Stimulated activated CD8-positive, alpha-beta memory T cell treated with anti-CD3 and anti-CD28 coated beads, Interleukin-4, amount 100 ng/mL, for 48 hours (primary cell): ENCODE measurements around the gene CEACAM16.
"Not testable (repeated sequence)": the region's sequence is repeated elsewhere in the genome, so short reads cannot be mapped to it uniquely, and the experiment has no call there.

Experiments
- DNase-seq: peaks from one replicate; pipeline ENCODE4 v3.0.0-alpha.2; 2020

CEACAM16 gene

GRCh38 chr19:44677019-44677811, 21.7 kb upstream of the CEACAM16 start:
- DNase-seq, result no peak

- no peak for DNase-seq
These were observed 18.4 kb upstream of the CEACAM16 start for GRCh38 chr19:44680536-44680935.

GRCh38 chr19:44681992-44682790, 16.8 kb upstream of the CEACAM16 start:
- DNase-seq, result no peak

- DNase-seq, result no peak
These were observed 16.1 kb upstream of the CEACAM16 start for GRCh38 chr19:44682807-44683206.

DNA sequence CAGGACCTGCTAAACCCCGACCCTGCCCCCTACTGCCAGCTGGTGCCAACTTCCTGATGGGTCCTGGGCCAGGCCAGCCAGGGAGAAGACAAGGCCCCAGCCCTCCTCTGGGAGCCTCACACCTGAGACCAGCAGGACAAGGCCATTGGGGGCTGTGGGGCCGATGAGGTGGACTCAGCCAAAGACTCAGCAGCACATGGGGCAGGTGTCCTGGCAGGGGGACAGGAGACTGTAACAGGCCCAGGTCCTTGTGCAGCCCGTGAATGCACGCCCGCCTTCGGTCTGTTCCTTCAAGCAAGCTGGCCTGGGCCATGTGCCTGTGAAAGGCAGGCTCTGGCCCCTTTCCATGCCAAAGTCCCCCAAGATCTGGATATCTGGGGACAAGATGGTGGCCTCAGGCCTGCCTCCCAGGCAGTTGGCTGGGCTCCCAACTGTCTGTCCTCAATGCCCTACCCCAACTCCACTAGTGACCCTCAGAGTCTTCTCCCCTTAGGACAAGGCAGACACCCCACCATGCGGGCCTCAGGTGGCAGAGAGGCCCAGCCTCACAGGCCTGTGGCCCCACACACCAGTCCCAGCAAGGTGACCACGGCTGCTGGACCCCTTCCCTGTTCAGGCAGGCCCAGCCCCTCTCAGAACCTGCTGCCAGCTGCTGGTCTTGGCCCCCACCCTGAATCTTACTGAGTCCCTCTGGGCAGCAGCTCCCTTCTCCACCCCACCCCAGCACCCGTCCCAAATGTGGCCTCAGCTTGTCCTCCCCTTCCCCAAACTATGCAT, 15.3 kb upstream of the CEACAM16 start:
- DNase-seq, result no peak

GRCh38 chr19:44684396-44684795, 14.6 kb upstream of the CEACAM16 start:
- not testable (repeated sequence) for DNase-seq

GRCh38 chr19:44684892-44685863, 13.8 kb upstream of the CEACAM16 start:
- DNase-seq, result peak; percentile 28

DNA sequence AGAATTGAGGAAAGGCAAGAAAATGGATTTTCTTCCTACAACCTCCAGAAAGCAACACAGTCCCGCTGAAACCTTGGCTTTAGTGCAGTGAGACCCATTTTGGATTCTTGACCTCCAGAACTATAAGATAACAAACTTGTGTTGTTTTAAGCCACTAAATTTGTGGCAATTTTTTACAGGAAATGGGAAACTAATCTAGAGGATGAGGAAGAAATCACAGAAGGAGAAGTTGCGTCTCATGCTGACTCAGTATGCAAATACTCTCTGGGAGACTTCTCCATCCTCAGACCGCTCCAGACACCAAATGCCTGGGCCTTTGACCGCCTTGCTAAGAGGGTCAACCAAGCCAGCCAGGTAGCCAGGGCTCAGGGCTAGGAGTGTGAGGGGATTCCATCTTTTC, 13.1 kb upstream of the CEACAM16 start:
- no peak for DNase-seq

- DNase-seq, result no peak
These were observed 12.1 kb upstream of the CEACAM16 start for GRCh38 chr19:44686896-44687295.

DNA sequence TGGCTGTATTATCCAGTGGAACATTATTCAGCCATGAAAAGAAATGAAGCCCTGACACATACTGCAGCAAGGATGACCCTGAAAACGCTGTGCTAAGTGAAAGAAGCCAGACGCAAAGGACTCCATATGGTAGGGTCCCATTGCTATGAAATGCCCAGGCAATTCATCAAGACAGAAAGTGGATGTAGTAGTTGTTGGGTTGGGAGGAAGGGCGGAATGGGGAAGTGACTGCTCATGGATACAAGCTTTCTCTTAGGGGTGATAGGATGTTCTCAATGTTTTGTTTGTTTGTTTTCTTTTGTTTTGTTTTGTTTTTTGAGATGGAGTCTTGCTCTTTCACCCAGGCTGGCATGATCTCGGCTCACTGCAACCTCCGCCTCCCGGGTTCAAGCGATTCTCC, 11.1 kb upstream of the CEACAM16 start:
- DNase-seq, result no peak

DNA sequence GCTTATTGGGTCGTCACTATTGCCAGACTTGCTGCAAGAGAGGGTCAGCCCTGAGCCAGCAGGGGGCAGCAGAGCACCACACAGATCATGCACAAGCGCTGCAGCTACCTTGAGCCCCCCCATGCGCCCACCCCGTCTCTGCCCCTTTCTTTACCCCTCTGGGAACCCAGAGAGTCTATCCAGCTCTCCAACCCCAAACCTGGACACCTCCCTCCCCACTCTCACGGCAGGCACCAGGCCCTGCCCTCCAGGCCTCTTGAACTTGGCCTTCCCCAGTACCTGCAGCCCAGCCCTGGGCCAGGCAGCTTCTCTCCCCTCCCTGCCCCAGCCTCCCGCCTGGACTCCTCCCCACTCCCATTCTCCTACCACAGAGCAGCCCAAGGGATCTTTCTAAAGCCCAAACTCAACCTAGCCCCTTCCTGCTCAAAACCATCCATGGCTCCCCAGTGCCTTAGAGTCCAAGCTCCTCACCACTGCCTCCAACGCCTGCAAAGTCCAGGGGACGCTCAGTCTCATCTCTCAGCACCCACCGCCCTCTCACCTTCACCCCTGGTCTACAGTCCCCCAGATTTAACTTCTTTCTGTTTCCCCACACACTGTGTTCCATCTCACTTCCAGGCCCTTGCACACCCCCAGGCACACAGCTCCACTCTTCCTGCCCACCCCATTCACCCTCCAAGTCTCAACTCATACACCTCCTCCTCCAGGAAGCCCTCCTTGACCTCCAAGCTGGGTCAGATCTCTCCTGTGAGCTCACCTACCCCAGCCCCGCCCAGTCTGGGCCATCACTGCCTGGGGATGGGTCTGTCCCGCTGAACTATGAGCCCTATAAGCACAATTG, 9.4 kb upstream of the CEACAM16 start:
- DNase-seq, result peak; percentile 92

DNA sequence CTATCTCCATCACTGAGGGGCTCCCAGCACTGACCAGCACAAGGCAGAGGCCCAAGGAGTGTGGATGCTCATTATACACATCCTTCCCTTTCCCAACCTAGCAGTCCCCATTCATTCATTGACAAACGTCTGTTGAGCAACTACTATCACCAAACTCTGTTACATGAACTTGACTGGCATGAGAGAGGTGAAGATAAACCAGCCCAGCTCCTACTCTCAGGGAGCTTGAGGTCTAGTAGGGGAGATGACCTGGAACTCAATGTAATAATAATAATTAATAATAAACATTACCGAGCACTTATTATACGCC, 8.9 kb upstream of the CEACAM16 start:
- no peak for DNase-seq

GRCh38 chr19:44692379-44692721, 6.6 kb upstream of the CEACAM16 start:
- DNase-seq, result no peak

DNA sequence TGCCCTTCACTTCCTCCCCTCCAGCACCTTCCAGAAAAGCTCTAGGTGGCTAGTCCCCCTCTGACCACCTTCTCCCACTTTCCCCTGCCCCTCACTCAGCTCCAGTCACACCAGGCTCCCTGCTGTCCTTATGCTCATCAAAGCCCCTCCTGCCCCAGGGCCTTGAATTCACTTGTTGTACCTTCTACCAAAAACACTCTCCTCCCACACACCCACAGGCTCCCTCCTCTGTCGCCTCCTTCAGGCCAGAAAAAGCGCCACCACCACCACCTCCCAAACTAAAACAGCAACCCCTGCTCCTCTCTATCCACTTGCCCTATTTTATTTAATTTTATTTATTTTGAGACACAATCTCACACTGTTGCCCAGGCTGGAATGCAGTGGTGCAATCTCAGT, 4.8 kb upstream of the CEACAM16 start:
- DNase-seq, result peak; percentile 56

DNA sequence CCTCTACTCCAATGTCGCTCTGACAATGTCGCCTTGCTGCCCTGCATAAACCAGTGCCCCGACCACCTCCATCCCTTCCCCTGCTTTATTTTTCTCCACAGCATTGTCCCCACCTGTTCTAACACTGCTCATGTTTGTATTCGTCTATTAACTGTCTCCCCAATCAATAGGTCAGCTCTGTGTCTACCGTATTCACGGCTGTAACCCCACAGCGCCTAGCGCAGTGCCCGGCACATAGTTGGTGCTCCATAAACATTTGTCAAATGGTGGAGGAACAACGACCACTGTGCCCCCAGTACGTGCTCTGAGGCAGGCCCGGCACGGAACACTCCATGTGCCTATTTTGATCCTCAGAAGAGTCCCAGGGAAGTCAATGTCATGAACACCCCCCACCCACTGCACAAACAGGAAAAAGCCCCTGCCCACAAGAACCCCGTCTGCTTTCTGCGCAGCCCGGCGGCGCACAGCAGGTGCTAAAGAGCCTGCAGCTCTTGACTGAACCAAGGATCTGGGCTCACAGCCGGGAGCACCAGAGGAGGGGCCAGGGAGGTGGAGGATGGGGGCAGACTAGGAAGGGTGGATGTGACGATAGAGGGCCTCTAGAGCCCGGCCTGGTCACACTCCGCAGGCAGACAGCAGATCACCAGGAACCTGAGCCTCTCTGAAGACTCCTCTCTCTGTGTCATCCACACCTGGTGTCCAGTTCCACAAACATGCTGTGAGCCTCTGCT, 1.8 kb upstream of the CEACAM16 start:
- DNase-seq, result no peak

GRCh38 chr19:44697670-44698034, 1.3 kb upstream of the CEACAM16 start:
- no peak for DNase-seq

DNA sequence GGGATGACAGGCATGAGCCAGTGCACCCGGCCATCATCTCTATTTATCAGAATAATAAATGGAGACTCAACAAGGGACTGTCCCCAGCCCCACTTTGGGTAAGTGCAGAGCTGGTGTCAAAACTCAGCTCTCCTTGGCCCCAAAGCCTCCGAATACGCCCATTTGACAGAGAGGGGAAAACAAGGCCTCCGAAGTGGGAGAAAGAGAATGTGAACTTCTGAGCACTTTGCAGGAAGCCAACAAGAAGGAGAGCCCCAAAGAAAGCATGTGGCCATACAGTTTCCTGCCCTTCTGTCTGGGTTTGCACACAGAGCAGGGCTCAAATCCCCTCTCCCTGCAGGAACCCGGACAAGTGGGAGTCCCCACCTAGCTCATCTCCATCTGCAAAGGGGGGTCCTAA, 1.6 kb downstream of the CEACAM16 start:
- DNase-seq, result no peak

GRCh38 chr19:44701228-44701627, 2.3 kb downstream of the CEACAM16 start:
- DNase-seq, result no peak

GRCh38 chr19:44702551-44703176, 3.7 kb downstream of the CEACAM16 start:
- DNase-seq, result no peak

GRCh38 chr19:44703336-44704078, 4.6 kb downstream of the CEACAM16 start:
- DNase-seq, result no peak
